Stimulated activated CD4-positive, alpha-beta T cell treated with anti-CD3 and anti-CD28 coated beads, Interleukin-12 subunit alpha, Interleukin-12 subunit beta, amount 100 ng/mL, for 24 hours (primary cell): ENCODE measurements around the gene ACSS1.

ENCODE experiments used
- DNase-seq, 2 experiments: peaks; one replicate each; pipeline ENCODE4 v3.0.0-alpha.2; 2020; ENCODE audit warnings: low read depth in 2 of 2

The ACSS1 gene

DNA sequence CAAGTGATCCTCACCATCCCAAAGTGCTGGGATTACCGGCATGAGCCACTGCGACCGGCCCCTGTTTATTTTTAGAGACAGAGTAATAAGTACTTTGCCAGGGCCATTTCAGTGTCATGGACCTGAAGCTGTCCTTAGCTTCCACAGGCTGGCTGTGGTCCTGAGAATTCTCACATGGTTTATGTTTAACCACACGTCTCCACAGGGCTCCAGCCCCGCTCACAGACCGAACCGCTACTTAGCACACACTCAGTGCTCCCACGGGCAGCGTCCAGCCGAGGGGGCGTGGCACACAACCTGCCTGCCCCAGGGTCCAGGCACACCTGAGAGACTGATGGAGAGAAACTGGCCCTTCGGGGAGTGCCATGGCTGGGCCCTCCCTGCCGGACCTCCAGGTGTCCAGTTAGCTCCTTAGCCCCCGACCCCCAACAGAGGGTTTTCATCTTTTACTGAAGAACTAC is 11.7 kb downstream of the ACSS1 start:
- no peak for DNase-seq

GRCh38 chr20:25045343-25045712 is 12.6 kb downstream of the ACSS1 start:
- no peak for DNase-seq

DNA sequence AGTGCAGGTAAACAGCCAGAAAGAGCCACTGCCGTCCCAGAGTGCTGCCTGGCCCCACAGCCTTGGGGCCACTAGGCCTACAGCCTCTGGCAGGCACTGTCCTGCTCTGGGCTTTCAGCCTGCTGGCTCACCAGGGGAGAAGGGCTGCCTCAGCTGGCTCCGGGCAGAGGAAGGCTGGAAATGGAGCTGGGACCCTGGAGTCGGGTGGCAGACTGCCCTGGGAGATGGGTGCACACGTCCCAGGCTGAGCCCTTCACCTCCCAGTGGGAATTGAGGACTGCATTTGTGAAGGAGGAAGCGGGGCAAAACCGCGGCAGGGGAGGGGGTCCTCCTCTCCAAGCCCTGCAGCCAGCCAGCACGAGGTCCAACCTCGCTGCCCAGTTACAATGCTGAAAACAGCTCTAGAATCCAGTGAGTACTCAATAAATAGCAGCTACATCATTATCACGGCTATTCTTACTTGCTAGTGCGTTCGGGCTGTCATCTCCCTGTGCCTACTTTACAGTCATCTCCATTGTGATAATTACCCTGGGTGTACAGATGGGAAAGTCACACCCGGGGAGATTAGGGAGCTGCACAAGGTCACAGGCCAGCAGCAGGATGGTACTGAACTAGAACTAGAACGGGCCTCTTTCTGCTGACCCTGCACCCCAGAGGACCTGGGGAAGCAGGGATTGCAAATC is 13.1 kb downstream of the ACSS1 start:
- DNase-seq: no peak

- no peak for DNase-seq
Observed at GRCh38 chr20:25044261-25044560, 13.7 kb downstream of the ACSS1 start.

- no peak for DNase-seq
Observed at GRCh38 chr20:25043499-25044260, 14.3 kb downstream of the ACSS1 start.

- DNase-seq: peak in 1 of 2 experiments; percentile 16
Observed at GRCh38 chr20:25042531-25043498, 15.1 kb downstream of the ACSS1 start.

- DNase-seq: no peak
Observed at GRCh38 chr20:25041813-25042530, 16.0 kb downstream of the ACSS1 start.

- DNase-seq: no peak
Observed at GRCh38 chr20:25040438-25040831, 17.5 kb downstream of the ACSS1 start.

DNA sequence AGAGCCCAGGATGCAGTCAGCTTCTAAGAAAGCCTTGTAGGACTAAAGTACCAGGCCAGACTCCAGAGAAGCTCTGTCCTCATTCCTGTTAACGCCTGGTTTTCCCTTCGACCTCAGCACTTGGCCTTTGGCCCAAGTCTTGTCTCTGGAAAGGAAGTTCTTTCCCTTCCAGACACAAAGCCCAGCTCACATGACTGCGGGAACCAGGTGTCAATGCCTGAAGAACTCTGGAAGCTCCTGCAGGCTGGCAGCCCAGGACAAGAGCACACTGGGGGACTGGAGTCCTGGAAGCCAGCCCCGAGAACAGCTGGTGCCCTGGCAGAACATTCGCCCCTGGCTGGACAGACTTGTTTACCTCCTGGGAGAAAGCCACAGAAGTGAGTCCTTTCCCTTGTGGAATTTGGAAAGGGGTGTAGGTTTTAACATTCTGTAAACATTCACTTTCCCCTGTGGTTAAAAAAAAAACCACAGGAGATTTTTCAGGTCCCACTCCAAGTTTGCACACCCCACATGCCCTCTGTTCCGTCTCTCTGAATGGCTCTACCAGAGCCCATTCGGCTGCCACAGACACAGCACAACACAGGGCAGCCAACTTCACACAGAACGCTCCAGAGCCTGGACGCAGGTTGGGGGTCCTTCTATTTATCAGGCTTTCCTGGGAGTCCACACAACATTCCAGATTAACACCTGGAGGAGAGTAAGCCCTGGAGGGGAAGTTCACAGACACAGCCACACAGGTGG is 18.1 kb downstream of the ACSS1 start:
- DNase-seq: no peak

GRCh38 chr20:25038591-25039015 is 19.3 kb downstream of the ACSS1 start:
- DNase-seq: no peak

DNA sequence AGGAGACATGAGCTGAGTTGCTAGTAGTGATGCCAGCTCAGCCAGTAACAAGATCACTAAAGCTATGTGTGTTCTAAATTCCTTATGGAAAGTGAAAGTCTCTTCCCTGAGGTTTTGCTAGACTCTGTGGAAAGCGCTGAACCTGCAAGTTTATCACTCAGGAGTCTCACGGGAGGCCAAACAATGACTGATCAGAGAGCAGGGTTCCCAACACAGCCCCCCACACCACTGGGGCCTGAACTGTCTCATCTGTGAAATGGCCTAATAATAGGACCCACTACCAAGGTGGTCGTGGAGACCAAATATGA is 19.9 kb downstream of the ACSS1 start:
- DNase-seq: no peak

DNA sequence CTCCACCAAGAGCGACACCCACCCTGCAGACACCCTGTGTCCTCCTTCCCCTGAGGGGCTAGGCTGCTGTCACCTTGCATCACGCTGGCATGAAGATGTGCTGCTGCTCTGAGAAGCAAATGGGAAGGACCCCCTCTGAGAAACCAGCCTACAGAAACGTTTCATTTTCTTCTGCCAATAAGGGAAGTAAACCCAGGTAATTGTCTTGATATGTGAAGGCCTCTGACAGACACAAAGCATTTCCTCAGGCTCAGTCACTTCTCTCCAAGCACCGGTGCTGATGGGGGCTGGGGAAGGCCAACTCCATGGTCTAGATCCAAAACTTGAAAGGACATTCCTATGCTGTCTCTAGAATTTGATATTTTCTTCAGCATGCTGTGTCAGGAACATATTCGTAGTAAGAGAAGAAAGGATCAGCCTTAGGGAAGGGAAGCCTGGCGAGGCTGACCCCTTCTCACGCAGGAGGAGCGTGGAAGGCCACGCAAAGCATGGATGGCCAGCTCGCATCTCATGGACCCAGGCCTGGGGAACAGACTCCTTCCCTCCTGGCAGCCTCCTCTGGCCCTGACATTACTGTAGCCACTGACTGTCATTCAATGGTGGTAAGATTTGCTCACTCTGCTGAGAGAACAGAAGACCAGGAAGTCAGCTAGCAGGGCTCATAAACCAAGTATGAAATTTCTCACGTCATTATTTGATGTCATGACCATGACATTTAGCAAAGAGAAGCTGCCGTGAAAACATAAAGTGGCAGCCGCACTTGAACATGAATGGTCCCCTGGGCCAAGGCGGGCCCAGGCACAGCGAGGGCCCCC is 20.4 kb downstream of the ACSS1 start:
- no peak for DNase-seq

DNA sequence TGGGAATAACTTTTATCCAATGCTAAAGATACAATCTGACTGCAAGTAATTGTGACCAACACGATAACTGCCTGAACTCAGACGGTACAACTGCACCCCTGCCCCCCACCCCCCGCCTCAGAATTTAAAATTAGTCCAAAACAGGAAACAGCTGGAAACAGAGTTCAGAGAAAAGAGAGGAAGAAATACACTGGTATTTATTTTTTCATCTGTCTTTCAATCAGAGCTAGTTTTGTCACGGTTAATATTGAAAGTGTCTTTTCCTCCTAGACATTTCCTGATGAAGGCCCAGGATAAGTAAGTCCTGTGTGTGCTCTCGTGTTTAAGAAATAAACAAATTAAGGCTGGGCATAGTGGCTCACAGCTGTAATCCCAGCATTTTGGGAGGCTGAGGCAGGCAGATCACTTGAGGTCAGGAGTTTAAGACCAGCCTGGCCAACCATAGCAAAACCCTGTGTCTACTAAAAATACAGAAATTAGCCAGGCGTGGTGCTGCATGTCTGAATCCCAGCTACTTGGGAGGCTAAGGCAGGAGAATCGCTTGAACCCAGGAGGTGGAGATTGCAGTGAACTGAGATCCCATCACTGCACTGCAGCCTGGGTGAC is 21.5 kb downstream of the ACSS1 start:
- no peak for DNase-seq

- no peak for DNase-seq
Observed at GRCh38 chr20:25035921-25036320, 22.0 kb downstream of the ACSS1 start.

GRCh38 chr20:25033924-25034300 is 24.0 kb downstream of the ACSS1 start:
- no peak for DNase-seq

DNA sequence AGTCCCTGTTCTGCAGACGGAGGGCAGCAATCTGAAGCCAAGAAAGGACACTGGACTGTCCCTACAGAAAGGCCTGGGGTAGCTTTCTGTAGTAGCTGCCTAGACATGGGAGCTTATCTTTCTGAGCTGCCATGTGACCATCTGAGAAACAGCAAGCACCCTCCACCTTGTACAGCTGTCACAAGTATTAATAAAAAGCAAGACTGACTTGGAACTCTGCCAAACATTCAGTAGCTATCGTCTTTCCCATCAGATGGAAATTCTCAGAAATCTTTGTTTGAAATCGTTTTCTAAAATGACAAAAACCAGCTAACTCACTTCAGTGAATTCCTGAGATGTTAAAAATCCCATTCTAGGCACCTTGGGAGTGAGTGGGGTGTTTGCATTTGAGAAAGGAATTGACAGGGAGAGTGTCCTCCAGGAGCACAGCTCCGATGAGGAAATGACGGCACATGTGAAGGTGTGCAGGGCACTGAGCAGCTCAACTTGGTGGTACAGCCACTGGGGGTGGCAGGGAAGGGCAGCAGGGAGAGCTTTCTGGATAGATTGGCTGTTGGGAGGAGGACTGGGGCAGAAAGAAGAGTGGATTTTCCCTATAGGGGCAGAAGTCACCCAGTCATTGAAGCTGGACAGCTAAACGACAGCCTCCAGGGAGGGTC is 24.5 kb downstream of the ACSS1 start:
- no peak for DNase-seq

GRCh38 chr20:25032478-25033264 is 25.3 kb downstream of the ACSS1 start:
- no peak for DNase-seq

- no peak for DNase-seq
Observed at GRCh38 chr20:25032065-25032477, 25.9 kb downstream of the ACSS1 start.

DNA sequence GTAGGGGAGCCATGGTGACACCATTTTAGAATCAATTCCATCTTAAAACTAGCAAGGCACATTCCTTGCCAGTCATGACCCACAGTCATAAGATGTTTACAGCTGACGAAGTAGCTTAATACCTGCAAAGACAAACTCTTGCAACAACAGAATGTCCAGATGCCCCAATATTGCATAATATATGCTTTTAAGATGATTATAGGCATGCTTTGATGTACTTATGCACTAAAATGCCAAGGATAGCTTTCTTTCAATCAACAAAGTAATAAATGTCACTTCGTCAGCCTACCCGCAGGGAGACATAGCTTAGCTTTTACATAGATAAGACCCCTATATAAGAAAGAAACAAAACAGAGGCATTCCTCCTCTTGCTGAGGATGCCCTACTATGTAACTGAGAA is 26.7 kb downstream of the ACSS1 start:
- no peak for DNase-seq
